HL-60 (cell line): ENCODE measurements around the gene NPPC.

ENCODE experiments used
- DNase-seq, 2 experiments: peaks; one replicate each; pipeline ENCODE4 v3.0.0-alpha.2; 2010 to 2020; ENCODE audit warnings: low read depth in 1 of 2, low spot score in 1 of 2
- H3K27ac ChIP-seq: fragments of 250-450 bp; sonication (Bioruptor Pico); replicated peaks from 2 replicates; pipeline ENCODE4 v1.5.1; 2020; ENCODE audit warnings: mild to moderate bottlenecking, moderate library complexity
- H3K27me3 ChIP-seq: fragments of 250-450 bp; sonication (Bioruptor Pico); 2 replicates; pipeline ENCODE4 v1.5.1; 2021; ENCODE audit warnings: mild to moderate bottlenecking, moderate library complexity; ENCODE audit not compliant: insufficient read depth, poor library complexity, severe bottlenecking
- H3K4me3 ChIP-seq: replicated peaks from 2 replicates; pipeline ENCODE4 v1.5.1; 2011; ENCODE audit warnings: mild to moderate bottlenecking, control low read depth, low read length; ENCODE audit not compliant: insufficient read depth
- CTCF ChIP-seq: IDR thresholded peaks from one replicate; pipeline ENCODE4 v1.5.1; 2011; ENCODE audit warnings: low read length, control low read depth, inconsistent platforms; ENCODE audit not compliant: insufficient read depth
- GABPA ChIP-seq: IDR thresholded peaks from 2 replicates; pipeline ENCODE4 v1.6.1; 2012; ENCODE audit warnings: low read depth
- POLR2AphosphoS5 ChIP-seq: IDR thresholded peaks from 2 replicates; pipeline ENCODE4 v1.6.1; 2012; ENCODE audit warnings: low read depth
- REST ChIP-seq: IDR thresholded peaks from 2 replicates; pipeline ENCODE4 v1.6.1; 2012; ENCODE audit warnings: low read depth; ENCODE audit not compliant: insufficient replicate concordance
- SPI1 ChIP-seq: IDR thresholded peaks from 2 replicates; pipeline ENCODE4 v1.6.1; 2012; ENCODE audit warnings: low read depth, mild to moderate bottlenecking, borderline replicate concordance
- long read RNA-seq: library from polyadenylated mRNA; unstranded; transcript quantifications from one replicate; pipeline ENCODE4 v2.0.0, GENCODE V29; 2020

NPPC gene, protein sequence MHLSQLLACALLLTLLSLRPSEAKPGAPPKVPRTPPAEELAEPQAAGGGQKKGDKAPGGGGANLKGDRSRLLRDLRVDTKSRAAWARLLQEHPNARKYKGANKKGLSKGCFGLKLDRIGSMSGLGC
- long read RNA-seq = 0 reads

DNA sequence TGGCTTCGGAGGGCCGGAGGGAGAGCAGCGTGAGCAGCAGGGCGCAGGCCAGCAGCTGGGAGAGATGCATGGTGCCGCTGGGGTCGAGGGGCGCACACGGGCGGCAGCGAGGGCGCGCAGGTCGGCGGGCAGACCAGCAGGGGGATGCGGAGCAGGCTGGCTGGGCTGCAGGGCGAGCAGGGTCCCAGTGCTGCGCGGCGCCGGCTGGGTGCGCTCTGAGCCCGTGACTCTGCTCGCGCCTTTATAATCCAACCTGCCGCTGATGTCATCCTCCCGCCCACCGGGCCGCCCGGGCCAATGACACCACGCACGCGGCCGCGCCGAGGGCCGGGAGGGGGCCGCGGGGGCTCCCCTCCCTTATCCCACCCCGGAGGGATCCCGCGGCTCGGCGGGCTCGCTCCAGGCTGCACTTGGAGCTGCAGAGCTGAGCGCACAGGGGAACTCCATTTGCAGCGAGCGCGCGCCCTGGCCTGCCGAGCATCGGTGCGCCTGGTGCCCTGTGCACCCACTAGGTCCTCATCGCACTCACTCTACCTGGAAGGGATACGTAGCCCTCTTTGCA lies at the start of gene NPPC:
Gene NPPC (minus strand): TSS at position 217 of the 562 bp plus-strand sequence. CDS start 147 bp downstream, at position 70.
- H3K27me3 ChIP-seq = peaks cover 68% of the 10 kb centered on the region
- TF ChIP-seq CTCF = no peak
- TF ChIP-seq GABPA = no peak
- TF ChIP-seq SPI1 = no peak
- no peak for TF ChIP-seq REST
- TF ChIP-seq POLR2AphosphoS5 = no peak
- peak within 1 kb of the TSS; percentile 36 for H3K4me3 ChIP-seq
- H3K27ac ChIP-seq = no peak within 1 kb of the TSS
- peak; percentile 39 to 40 for DNase-seq

DNA sequence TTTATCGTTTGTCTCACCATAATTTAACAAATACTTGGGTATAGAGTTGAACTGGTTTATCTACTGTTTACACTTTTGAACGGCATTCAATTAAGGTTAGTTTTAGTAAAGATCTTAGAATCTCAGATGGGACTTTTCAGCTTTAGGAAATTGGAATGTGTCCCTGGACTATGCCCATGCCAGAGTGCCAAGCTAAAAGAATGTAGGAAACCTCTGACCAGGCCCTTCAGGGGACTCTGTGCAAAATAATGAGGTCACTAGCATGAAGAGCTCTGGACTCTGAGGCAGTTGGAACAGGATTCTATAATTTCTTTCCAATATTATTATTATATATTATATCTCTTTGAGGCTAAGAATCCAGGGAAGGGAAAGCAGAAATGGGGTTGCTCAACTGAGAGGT lies 48.8 kb upstream of the NPPC start:
- DNase-seq = no peak
- TF ChIP-seq SPI1 = no peak
- no peak for TF ChIP-seq CTCF
- no peak for TF ChIP-seq POLR2AphosphoS5
- no peak for TF ChIP-seq GABPA
- TF ChIP-seq REST = no peak
- no peak overlapping the region for H3K4me3 ChIP-seq
- H3K27ac ChIP-seq = no peak overlapping the region
- H3K27me3 ChIP-seq = no peaks in the 10 kb centered on the region

DNA sequence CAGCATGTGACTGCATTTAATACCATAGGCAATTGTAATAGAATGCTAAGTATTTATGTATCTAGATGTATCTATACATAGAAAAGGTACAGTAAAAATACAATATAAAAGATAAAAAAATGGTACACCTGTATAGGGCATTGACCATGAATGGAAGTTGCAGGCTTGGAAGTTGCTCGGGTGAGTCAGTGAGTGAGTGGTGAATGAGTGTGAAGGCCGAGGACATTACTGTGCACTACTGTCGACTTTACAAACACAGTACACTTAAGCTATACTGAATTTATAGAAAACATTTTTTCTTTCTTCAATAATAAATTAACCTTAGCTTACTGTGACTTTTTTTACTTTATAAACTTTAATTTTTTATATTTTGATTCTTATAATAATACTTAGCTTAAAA lies 44.3 kb upstream of the NPPC start:
- Histone ChIP-seq H3K4me3 (no peak overlapping the region), H3K27ac (no peak overlapping the region), H3K27me3 (no peaks in the 10 kb centered on the region)
- TF ChIP-seq SPI1 (no peak), CTCF (no peak), REST (no peak), POLR2AphosphoS5 (no peak), GABPA (no peak)
- DNase-seq = no peak
